ENCODE measurements around the gene BEAN1.

BEAN1 gene

DNA sequence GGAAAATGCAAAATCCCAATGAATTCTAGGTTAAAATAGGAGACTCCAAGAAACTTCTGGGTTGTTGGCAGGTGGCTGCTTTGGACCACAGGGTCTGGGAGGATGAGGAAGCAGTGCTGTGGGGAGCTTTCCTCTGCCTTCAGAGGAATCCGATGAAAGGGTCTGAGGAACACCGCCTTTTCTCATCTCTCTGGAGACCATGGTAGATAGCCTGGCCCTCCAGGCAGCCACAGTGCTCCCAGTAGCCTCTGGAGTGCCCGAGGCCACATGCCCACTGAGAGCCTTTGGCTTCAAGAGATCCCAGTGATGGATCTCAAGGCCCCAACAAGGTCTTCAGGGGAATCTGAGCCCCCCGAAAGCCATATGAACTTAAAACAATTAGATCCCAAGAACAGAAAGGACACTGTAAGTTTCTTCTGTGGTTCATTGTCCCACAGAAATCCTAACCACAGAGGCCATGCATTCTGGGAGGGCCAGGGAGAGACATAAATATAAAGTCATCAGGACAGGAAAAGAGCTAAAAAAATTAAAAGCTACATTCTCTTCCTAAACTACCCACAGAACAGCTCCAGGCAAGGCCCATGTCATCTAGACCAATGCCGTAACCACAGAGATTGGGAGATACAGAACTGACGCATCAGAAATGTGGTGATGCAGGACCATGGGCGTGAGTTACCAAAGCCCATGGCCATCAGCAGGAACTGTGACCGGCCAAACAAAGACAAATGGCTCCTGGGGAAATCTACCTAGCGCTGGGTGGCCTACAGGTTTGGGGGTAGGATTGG is 98.5 kb downstream of the BEAN1 start:
- DNase-seq = no peak

GRCh38 chr16:66528294-66528693 is 101.2 kb downstream of the BEAN1 start:
- DNase-seq = no peak

- DNase-seq = no peak
These were observed 102.4 kb downstream of the BEAN1 start for GRCh38 chr16:66529475-66529874.
